Kidney (tissue), 14 donors: ENCODE measurements around the gene GLP2R. TPM values are rescaled to one million over a fixed set of nuclear protein-coding genes. Genes with fewer than 3 reads are reported as not detected.

Source experiments
- DNase-seq, 5 donors: peaks; one replicate each; pipeline ENCODE4 v3.0.0-alpha.2; 2013 to 2020
- FAIRE-seq: peaks from 2 replicates; lab custom pipeline; 2012; peaks lifted over from hg19 to GRCh38; lab: Jason Lieb, UNC
- H3K27ac ChIP-seq, 2 donors: one replicate each; pipeline ENCODE4 v1.7.0; 2013; ENCODE audit warnings: low read depth in 2 of 2, low read length in 2 of 2, inconsistent platforms in 1 of 2
- H3K27me3 ChIP-seq: one replicate; pipeline ENCODE4 v1.7.1; 2013; ENCODE audit warnings: low read length, inconsistent platforms; ENCODE audit not compliant: control insufficient read depth, insufficient read depth
- H3K36me3 ChIP-seq, 3 donors: one replicate each; pipeline versions ENCODE4 v1.7.0 to v1.7.1; 2013; ENCODE audit warnings: low read length in 3 of 3, control low read depth in 1 of 3, inconsistent platforms in 1 of 3; ENCODE audit not compliant: insufficient read depth in 3 of 3, control insufficient read depth in 2 of 3
- H3K4me1 ChIP-seq, 3 donors: one replicate each; pipeline versions ENCODE4 v1.7.0 to v1.7.1; 2013; ENCODE audit warnings: low read length in 3 of 3, inconsistent platforms in 1 of 3, low read depth in 1 of 3; ENCODE audit not compliant: control insufficient read depth in 2 of 3, insufficient read depth in 2 of 3
- H3K4me3 ChIP-seq, 3 donors: one replicate each; pipeline versions ENCODE4 v1.7.0 to v1.8.1; 2013; ENCODE audit warnings: low read length in 3 of 3, control low read depth in 1 of 3, inconsistent platforms in 1 of 3
- H3K9ac ChIP-seq, 3 donors: one replicate each; pipeline versions ENCODE4 v1.7.0 to v1.7.1; 2013; ENCODE audit warnings: low read length in 3 of 3, control low read depth in 1 of 3, inconsistent platforms in 1 of 3
- H3K9me3 ChIP-seq, 3 donors: one replicate each; pipeline versions ENCODE4 v1.7.0 to v1.7.1; 2013; ENCODE audit warnings: low read length in 3 of 3, control low read depth in 1 of 3, inconsistent platforms in 1 of 3; ENCODE audit not compliant: control insufficient read depth in 2 of 3, insufficient read depth in 1 of 3
- CTCF ChIP-seq: IDR thresholded peaks from 3 replicates; pipeline ENCODE4 v1.5.1; 2012; ENCODE audit warnings: mild to moderate bottlenecking, moderate library complexity, borderline replicate concordance; ENCODE audit not compliant: insufficient read depth; ENCODE audit errors: extremely low read depth
- intact Hi-C: fragments of 100-400 bp; cut with DNase I; formaldehyde crosslinking; loops from one replicate; pipeline ENCODE4 v1.11.1; 2022
- polyA plus RNA-seq: library from polyadenylated mRNA; stranded (reverse); fragments of 350-450 nt; fragmentation: Illumina TruSeq; extraction: RNeasy Lipid Tissue Mini Kit (QIAGEN cat#74804); gene quantifications from one replicate; pipeline ENCODE4 v1.2.3, GENCODE V29; 2014; ENCODE audit warnings: low read depth, low replicate concordance; ENCODE audit not compliant: insufficient read depth
- total RNA-seq: library from RNA; stranded (reverse); fragmentation: NEBNext Ultra II Directional; extraction: Animal tissue kit (Norgen Biotek cat#: 25700); gene quantifications from one replicate; pipeline ENCODE4 v1.2.1, GENCODE V29; 2021
- donor health status: control.
- donor health status: control.
- donor health status: control.
- donor health status: control.
- donor health status: control.
- donor health status: DM: yes; HTN: yes; CAD: no.
- donor health status: Normal renal cell carcinoma (clear cell type).

The GLP2R gene
- total and polyA plus RNA-seq, 2 donors from 2014 or later, result not detected

DNA sequence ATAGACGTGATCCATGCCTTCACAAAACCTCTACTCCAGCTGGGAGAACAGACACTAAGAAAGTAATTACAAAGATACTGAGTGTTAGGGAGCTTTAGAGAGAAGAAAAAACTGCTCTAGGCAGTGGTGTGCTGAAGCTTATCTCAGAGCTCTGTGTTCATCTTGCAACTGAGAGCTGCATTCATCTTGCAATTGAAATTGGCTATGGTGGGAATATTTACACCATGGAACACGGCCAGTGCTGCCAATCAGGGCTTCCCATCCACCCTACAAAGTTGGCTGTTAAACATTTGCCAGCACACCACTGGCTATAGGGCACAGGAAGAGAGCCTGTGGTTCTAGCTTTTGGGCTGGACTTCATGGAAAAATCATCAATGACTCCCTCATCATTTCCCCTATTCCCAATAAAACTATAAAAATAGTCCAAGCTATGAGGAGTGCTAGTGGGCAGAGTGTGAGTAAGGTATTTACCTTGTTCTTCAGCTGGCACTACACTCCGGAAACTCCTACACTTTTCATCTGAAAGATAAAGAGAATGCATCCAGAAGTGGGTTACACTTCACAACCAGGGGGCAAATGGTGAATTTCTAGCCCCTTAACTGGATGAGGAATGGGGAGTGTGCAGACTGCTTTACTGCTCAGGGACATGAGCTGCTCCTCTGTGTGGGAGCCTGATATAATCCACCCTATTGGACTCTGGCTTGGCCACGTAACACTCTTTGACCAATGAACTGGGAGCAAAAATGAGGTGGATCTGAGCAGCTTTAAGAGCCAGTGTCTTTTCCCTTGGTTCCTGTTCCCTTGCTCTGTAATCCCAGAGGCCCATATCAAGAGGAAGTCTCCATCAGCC is 15.4 kb upstream of the GLP2R start:
- H3K36me3 ChIP-seq, result no peaks in the 10 kb centered on the region
- intact Hi-C loops, result no loop called here
- no peaks in the 10 kb centered on the region for H3K9me3 ChIP-seq
- no peak overlapping the region for H3K4me3 ChIP-seq
- no peak for TF ChIP-seq CTCF
- no peak overlapping the region for H3K9ac ChIP-seq
- no peaks in the 10 kb centered on the region for H3K27me3 ChIP-seq
- no peak for DNase-seq
- H3K27ac ChIP-seq, result no peak overlapping the region
- FAIRE-seq, result no peak
- no peaks in the 10 kb centered on the region for H3K4me1 ChIP-seq

- DNase-seq (no peak), FAIRE-seq (no peak)
- Histone ChIP-seq H3K4me3 (no peak overlapping the region), H3K9ac (no peak overlapping the region), H3K27me3 (no peaks in the 10 kb centered on the region), H3K27ac (no peak overlapping the region), H3K36me3 (no peaks in the 10 kb centered on the region), H3K9me3 (no peaks in the 10 kb centered on the region), H3K4me1 (no peaks in the 10 kb centered on the region)
- TF ChIP-seq CTCF, result no peak
- intact Hi-C loops, result no loop called here
Measured at GRCh38 chr17:9811086-9811485, 14.6 kb upstream of the GLP2R start.

DNA sequence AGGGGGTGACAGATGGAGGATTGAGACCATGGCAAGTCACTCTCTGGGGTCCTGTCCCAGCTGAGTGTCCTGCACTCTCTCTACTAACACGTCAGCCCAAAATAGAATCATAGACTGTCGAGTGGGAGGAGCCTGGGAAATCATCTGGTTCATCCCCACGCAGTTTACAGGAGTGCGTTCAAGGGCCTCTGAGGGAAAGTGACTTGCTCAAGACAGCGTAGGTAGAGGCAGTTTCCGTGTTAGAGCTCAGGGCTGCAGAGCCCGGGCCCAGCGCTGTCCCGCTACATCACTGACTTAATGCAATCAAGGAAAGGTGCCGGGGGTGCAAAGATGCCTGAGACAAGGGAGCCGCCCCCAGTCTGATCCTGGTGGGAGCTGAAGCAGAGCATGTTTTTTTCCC is 14.2 kb upstream of the GLP2R start:
- intact Hi-C loops, result no loop called here
- H3K4me3 ChIP-seq, result no peak overlapping the region
- no peak overlapping the region for H3K9ac ChIP-seq
- no peak for FAIRE-seq
- H3K4me1 ChIP-seq, result no peaks in the 10 kb centered on the region
- no peak overlapping the region for H3K27ac ChIP-seq
- no peak for DNase-seq
- no peak for TF ChIP-seq CTCF
- H3K9me3 ChIP-seq, result no peaks in the 10 kb centered on the region
- no peaks in the 10 kb centered on the region for H3K36me3 ChIP-seq
- no peaks in the 10 kb centered on the region for H3K27me3 ChIP-seq
